Mesothelial cell of epicardium (in vitro differentiated cells): ENCODE data around the gene KIF2C. TPM values are rescaled to one million over a fixed set of nuclear protein-coding genes. Genes with fewer than 3 reads are reported as not detected.
"Not testable (repeated sequence)": the region's sequence is repeated elsewhere in the genome, so short reads cannot be mapped to it uniquely, and the experiment has no call there.

ENCODE experiments used
- DNase-seq, 2 experiments: peaks; one replicate each; pipeline ENCODE4 v3.0.0; 2021; ENCODE audit warnings: low spot score in 2 of 2; ENCODE audit not compliant: unreplicated experiment in 2 of 2
- H3K27ac Mint-ChIP-seq: 2 replicates; pipeline ENCODE4 v1.8.0; 2021; ENCODE audit warnings: mixed read lengths
- H3K27me3 Mint-ChIP-seq: 2 replicates; pipeline ENCODE4 v1.8.0; 2021; ENCODE audit warnings: low read depth, mixed read lengths
- H3K36me3 Mint-ChIP-seq: 2 replicates; pipeline ENCODE4 v1.8.0; 2021; ENCODE audit warnings: mixed read lengths
- H3K4me1 Mint-ChIP-seq: 2 replicates; pipeline ENCODE4 v1.8.0; 2021; ENCODE audit warnings: mixed read lengths
- H3K4me3 Mint-ChIP-seq: 2 replicates; pipeline ENCODE4 v1.8.0; 2021; ENCODE audit warnings: mild to moderate bottlenecking, moderate library complexity, mixed read lengths
- H3K9me3 Mint-ChIP-seq: 2 replicates; pipeline ENCODE4 v1.8.0; 2021; ENCODE audit warnings: mixed read lengths
- total RNA-seq: library from RNA; stranded (reverse); gene quantifications from 3 replicates; pipeline ENCODE4 v1.2.1, GENCODE V29; 2021
- TF ChIP-seq, protein P1 (sequence below): fragments of 200-600 bp; sonication (generic); IDR thresholded peaks from one replicate; pipeline ENCODE4 v1.5.0; 2021; ENCODE audit warnings: antibody characterized with exemption; ENCODE audit not compliant: unreplicated experiment

The KIF2C gene
- total RNA-seq, 1 donor from 2014 or later, result 18.2 TPM

DNA sequence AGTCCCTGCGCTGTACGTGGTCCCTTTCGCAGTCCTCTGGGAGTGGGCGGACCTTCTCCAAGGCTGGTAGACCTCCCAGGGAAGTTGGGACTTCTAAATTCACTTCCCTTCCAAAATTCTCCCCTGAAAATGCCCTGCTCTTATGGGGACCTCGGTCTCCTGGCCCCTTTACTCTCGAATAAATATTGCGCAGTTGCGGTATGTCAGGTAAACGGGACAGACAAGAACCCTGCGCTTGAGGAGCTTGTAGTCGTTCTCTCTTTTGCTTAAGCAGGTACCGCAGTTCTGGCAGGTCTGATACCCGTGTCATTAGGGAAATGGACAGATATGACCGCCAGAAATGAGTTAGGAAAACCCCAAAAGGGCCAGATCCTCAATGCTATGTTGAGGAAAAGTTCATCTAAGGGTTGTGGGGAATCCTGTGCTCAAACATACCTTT is 561 bp downstream of the KIF2C start:
- no peak for DNase-seq
- Mint-ChIP-seq H3K36me3 (peaks cover 8% of the 10 kb centered on the region), H3K4me1 (peaks cover 13% of the 10 kb centered on the region), H3K27me3 (no peaks in the 10 kb centered on the region), H3K4me3 (peak overlapping the region; percentile 89), H3K27ac (peak overlapping the region; percentile 97), H3K9me3 (peaks cover 5% of the 10 kb centered on the region)
- TF ChIP-seq, protein P1, sequence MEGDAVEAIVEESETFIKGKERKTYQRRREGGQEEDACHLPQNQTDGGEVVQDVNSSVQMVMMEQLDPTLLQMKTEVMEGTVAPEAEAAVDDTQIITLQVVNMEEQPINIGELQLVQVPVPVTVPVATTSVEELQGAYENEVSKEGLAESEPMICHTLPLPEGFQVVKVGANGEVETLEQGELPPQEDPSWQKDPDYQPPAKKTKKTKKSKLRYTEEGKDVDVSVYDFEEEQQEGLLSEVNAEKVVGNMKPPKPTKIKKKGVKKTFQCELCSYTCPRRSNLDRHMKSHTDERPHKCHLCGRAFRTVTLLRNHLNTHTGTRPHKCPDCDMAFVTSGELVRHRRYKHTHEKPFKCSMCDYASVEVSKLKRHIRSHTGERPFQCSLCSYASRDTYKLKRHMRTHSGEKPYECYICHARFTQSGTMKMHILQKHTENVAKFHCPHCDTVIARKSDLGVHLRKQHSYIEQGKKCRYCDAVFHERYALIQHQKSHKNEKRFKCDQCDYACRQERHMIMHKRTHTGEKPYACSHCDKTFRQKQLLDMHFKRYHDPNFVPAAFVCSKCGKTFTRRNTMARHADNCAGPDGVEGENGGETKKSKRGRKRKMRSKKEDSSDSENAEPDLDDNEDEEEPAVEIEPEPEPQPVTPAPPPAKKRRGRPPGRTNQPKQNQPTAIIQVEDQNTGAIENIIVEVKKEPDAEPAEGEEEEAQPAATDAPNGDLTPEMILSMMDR, result no peak

DNA sequence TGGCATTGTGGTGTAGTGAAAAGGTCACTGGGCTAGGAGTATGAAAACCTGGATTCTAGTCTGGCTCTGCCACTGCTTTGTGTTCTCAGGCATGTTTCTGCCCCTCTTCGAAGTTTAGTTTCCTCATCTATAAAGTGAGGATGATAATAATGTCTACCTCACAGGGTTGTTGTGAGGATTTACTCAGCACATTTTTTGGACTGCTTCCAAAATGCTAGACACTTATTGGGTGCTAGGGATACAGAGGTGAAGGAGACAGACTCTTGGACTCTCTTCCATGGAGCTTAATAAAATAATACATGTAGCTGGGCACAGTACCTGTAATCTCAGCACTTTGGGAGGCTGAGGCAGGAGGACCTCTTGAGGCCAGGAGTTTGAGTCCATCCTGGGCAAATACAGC is 3.6 kb downstream of the KIF2C start:
- TF ChIP-seq, protein P1, result no peak
- Mint-ChIP-seq H3K27ac (no peak overlapping the region), H3K9me3 (no peaks in the 10 kb centered on the region), H3K27me3 (no peaks in the 10 kb centered on the region), H3K36me3 (peaks cover 14% of the 10 kb centered on the region), H3K4me3 (no peak overlapping the region), H3K4me1 (peaks cover 13% of the 10 kb centered on the region)
- no peak for DNase-seq

DNA sequence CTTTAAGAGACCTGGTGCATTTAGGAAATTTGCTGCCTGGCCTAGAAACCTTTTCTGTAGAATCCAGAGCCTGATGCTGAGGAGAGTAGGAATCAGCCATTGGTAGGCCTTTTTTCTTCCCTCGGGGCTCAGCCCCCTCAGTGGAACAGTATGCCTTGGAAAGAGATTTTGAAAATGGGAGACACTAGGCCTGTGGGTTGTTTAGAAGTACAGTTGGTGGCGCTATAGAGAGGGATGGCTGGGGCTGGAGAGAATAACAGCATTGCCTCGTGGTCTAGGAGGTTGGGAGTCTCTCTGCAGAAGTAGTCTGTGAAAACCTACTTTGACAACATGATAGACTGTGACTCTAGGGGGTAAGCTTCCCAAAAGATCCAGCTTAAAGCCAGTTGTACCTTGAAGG is 8.2 kb downstream of the KIF2C start:
- H3K4me3 Mint-ChIP-seq, result no peak overlapping the region
- peaks cover 15% of the 10 kb centered on the region for H3K36me3 Mint-ChIP-seq
- H3K9me3 Mint-ChIP-seq, result no peaks in the 10 kb centered on the region
- no peaks in the 10 kb centered on the region for H3K27me3 Mint-ChIP-seq
- TF ChIP-seq, protein P1, result no peak
- no peaks in the 10 kb centered on the region for H3K4me1 Mint-ChIP-seq
- H3K27ac Mint-ChIP-seq, result no peak overlapping the region
- DNase-seq, result no peak

DNA sequence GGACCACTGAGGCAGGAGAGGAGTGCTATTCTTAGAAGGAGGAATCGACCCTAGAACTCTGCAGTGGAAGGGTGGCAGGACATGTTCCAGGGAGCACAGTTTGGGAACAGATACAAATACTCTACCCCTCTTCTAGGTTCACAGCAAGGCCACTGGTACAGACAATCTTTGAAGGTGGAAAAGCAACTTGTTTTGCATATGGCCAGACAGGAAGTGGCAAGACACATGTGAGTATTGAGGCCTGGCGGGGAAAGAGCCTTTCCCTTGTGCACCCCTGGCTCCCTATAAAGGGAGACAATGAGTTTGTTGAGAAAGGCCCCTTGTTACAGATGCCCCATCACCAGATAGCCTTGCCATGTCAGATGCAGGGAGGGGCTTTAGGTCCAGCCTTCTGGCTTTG is 17.8 kb downstream of the KIF2C start:
- TF ChIP-seq, protein P1, result no peak
- no peaks in the 10 kb centered on the region for H3K9me3 Mint-ChIP-seq
- no peak for DNase-seq
- no peak overlapping the region for H3K4me3 Mint-ChIP-seq
- peaks cover 26% of the 10 kb centered on the region for H3K36me3 Mint-ChIP-seq
- H3K27me3 Mint-ChIP-seq, result no peaks in the 10 kb centered on the region
- no peaks in the 10 kb centered on the region for H3K4me1 Mint-ChIP-seq
- no peak overlapping the region for H3K27ac Mint-ChIP-seq

DNA sequence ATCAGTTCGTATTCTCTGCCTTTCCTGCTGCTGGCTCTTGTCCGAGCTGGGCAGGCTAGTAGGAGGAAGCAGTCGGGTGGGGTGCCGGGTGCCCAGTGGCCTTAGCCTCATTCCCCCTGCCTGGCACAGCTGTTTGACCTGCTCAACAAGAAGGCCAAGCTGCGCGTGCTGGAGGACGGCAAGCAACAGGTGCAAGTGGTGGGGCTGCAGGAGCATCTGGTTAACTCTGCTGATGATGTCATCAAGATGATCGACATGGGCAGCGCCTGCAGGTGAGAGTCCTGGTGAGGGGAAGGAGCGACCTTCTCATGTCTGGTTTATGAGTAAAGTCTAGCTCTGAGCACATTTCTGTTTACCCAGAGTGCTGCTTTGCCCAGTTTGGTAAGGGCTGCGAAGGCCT is 19.4 kb downstream of the KIF2C start:
- TF ChIP-seq, protein P1, result no peak
- Mint-ChIP-seq H3K27ac (no peak overlapping the region), H3K4me1 (no peaks in the 10 kb centered on the region), H3K27me3 (no peaks in the 10 kb centered on the region), H3K9me3 (no peaks in the 10 kb centered on the region), H3K36me3 (peaks cover 28% of the 10 kb centered on the region), H3K4me3 (no peak overlapping the region)
- no peak for DNase-seq

DNA sequence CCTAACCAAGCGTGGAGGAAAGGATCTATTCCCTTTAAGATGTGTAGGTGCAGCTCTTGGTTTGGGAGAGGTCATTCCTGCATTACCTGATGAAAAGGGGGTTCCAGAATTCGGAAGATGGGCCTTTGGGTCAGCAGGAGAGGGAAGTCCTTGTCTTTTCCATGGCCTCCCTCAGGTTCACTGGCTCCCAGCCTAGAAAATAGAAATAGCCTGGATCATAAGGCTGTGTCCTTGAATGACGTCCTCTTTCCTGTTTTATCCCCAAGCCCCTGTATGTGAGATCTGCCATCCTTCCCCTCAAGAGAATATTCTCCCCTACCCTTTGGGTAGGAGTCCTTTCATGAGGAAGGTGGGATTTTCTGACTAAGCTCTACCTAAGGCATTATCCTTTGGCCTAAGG is 21.2 kb downstream of the KIF2C start:
- Mint-ChIP-seq H3K36me3 (peaks cover 22% of the 10 kb centered on the region), H3K9me3 (no peaks in the 10 kb centered on the region), H3K27me3 (no peaks in the 10 kb centered on the region), H3K4me1 (no peaks in the 10 kb centered on the region), H3K4me3 (no peak overlapping the region), H3K27ac (no peak overlapping the region)
- TF ChIP-seq, protein P1, result no peak
- DNase-seq, result no peak

DNA sequence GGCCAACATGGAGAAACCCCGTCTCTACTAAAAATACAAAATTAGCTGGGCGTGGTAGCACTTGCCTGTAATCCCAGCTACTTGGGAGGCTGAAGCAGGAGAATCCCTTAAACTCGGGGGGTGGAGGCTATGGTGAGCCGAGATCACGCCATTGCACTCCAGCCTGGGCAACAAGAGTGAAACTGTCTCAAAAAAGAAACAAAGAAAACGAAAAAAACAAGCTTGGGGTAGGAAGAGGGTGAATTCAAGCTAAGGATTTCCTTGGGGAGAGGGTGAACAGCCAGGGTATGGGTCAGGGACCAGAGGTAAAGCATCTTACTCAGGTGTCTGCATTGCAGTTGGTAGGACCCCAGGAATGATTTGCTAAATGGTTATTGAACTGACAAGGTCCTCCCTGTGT is 26.8 kb downstream of the KIF2C start:
- H3K4me1 Mint-ChIP-seq, H3K27ac Mint-ChIP-seq, H3K36me3 Mint-ChIP-seq, DNase-seq, H3K4me3 Mint-ChIP-seq, H3K27me3 Mint-ChIP-seq, H3K9me3 Mint-ChIP-seq: not testable (repeated sequence)
